GM04503 (cell line): ENCODE results near the gene EIF1B.

Source experiments
- DNase-seq: peaks from one replicate; pipeline ENCODE4 v3.0.0-alpha.2; 2012; ENCODE audit warnings: low read depth

Gene EIF1B

DNA sequence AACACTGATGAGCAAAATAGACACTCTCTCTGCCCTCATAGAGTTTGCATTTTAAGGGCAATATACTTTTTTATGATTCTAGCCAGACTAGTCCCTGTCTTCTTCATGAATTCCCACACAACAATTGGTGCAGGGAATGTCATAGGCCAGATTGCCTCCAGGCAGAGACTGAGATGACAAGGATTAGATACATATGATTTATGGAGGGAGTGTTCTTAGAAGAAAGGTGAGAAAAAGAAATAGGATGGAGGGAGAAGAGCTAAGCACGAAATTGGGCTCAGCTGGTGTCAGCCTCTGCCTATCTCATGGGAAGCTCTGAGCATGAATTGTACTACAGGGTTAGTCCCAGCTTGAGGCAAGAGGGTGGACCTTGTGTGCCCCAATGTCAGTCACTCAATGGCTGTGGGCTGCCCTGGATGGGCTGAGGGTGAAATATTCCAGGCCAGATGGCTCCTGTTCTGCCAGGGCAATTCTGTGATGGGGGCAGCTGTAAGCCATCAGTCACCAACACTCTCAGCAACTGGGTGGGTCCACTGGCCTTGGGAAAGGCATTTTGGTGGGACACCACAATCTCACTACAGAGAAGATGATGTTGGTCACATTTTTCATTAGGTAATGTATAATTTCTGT is 31.1 kb downstream of the EIF1B start:
- no peak for DNase-seq

DNA sequence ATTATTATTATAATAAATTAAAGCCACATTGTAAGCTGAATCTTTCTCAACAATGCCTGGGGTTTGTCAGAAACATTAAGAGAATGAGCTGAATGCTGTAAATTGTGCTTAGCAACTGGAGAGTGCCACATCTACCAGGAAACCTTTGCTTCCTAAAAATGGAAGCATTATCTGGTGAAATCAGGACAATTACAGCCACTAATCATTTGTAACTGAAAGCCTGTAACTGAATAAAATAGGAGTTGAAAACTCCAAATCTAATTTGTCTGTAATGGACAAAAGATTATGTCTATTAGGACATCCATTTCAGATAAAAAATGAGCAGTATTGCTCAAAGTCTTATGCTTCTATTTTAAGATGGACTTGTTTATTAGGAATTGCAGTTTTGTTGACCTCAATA is 32.2 kb downstream of the EIF1B start:
- no peak for DNase-seq

DNA sequence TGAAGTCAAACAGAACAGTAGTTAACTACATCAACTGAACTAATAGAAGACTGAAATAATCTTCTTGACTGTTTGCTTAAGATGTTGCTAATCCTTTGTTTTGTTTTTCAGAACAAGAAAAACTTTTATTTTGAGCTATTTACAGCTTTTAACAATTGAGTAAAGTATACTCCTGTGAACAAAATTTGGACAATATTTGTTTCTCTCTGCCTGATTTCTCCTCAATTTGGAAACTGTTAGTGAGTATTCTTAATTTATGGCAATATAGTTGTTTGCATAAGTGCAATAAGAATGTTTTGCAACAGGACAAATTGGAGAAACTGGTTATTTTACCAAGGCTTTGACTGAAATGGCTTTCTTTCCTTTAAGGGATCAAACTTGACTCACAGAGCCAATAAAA is 41.0 kb downstream of the EIF1B start:
- DNase-seq, result no peak

DNA sequence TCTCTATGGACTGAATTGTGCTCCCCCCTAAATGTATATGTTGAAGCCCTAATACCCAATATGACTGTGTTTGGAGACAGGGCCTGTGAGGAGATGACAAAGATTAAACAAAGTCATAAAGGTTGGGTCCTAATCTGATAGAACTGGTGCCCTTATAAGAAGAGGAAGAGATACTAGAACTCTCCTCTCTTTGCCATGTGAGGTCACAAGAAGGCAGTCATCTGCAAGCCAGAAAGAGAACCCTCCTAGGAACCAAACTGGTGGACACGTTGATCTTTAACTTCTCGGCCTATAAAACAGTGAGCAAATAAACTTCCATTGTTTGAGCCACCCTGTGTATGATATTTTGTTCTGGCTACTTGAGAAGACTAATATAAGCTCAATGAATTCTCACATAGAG is 45.9 kb downstream of the EIF1B start:
- no peak for DNase-seq

DNA sequence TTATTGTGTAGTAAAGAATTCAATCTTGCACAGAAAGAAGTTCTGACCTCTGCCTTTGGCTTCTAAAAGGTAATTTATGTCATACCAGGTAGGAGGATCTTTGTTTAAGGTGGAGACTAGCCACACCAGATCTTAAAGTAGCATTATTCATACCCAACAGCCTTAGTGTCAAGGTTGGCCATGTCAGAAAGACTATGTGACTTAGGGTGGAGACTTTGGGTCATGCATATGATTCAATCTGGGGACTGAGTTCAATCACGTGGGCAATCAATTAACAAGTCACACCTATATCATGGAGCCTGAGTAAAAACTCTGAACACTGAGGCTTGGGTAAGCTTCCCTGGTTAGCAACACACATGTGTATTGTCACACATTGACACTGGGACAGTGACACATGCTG is 48.9 kb downstream of the EIF1B start:
- DNase-seq, result no peak
